Measurements from ENCODE around the gene CLSTN3. TPM values are rescaled to one million over a fixed set of nuclear protein-coding genes. Genes with fewer than 3 reads are reported as not detected.
"Not testable (repeated sequence)": the region's sequence is repeated elsewhere in the genome, so short reads cannot be mapped to it uniquely, and the experiment has no call there.

CLSTN3 gene
- polyA plus RNA-seq, 4 donors, result 74.8 to 103 (median 90.9) TPM

DNA sequence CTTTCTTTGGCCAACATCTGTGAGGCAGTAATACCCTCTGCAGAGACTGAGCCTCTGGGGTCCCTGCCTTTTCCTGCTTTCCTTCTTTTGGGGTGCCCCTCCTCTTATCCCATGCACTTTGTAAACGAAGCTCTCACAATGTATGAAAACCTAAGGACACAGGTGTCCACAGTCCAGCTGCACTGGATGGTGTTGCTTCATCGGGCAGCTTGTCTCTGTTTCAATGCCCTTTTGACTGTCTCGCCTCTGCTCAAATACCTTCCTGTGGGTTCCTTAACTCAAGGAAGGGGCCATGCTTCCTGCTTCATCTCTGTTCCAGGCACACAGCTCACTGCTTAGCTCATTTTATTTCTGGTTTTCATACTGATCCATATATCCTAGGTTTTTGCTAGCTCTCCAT lies 27.6 kb upstream of the CLSTN3 start:
- no peak for DNase-seq (ENCODE audit: low read depth in 4 of 4, low spot score in 2 of 4)

GRCh38 chr12:7103837-7104584 lies 26.2 kb upstream of the CLSTN3 start:
- DNase-seq (ENCODE audit: low read depth in 4 of 4, low spot score in 2 of 4), result no peak

- no peak for DNase-seq (ENCODE audit: low read depth in 4 of 4, low spot score in 2 of 4)
Observed at GRCh38 chr12:7106082-7106481, 24.1 kb upstream of the CLSTN3 start.

- DNase-seq (ENCODE audit: low read depth in 4 of 4, low spot score in 2 of 4), result not testable (repeated sequence)
Observed at GRCh38 chr12:7107181-7107580, 23.0 kb upstream of the CLSTN3 start.

DNA sequence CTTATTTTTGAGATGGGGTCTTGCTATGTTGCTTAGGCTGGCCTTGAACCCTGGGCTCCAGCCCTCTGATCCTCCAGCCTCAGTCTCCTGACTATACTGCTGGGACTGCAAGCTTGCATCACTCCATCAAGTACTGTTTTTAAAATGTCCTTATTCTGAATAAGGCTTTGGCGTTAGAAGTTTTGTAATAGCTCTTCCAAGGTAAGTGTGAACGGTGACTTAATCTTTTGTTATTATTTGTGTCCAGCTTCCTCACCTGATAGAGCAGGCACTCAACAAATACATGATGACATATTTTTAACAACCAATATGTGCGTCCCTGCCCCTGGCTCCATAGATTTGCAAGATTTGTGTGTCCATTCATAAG lies 22.6 kb upstream of the CLSTN3 start:
- DNase-seq (ENCODE audit: low read depth in 4 of 4, low spot score in 2 of 4), result no peak

GRCh38 chr12:7108003-7108795 lies 22.0 kb upstream of the CLSTN3 start:
- DNase-seq (ENCODE audit: low read depth in 4 of 4, low spot score in 2 of 4), result peak in 2 of 4 donors; percentile 50 to 65

GRCh38 chr12:7108796-7109571 lies 21.2 kb upstream of the CLSTN3 start, which contains the start of gene C1RL:
Gene C1RL, minus strand, starts transcription at chr12:7109214. Its CDS starts 34 bp downstream, at chr12:7109180.
- DNase-seq (ENCODE audit: low read depth in 4 of 4, low spot score in 2 of 4), result peak in 2 of 4 donors; percentile 76 to 82

- no peak for DNase-seq (ENCODE audit: low read depth in 4 of 4, low spot score in 2 of 4)
Observed at GRCh38 chr12:7109572-7109920, 20.6 kb upstream of the CLSTN3 start.

DNA sequence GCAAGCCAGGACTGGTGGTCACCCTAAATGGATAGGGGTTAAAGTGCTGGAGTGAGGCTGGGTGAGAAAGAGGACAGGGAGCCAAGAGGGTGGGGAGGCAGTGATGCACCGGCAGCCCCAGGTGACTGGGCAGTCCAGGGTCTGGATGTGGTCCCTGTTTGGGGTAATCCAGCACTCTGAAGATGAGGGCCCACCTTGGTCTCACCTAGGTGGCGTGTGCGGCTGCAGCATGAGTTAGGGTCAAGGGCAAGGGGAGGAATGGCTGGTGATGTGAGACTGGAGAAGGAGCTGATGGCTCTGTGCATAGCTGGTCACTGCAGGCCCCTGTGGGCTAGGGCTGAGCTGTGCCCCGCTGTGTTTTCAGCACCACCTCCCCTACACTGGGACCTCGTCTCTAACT lies 19.5 kb upstream of the CLSTN3 start:
- DNase-seq (ENCODE audit: low read depth in 4 of 4, low spot score in 2 of 4), result no peak

DNA sequence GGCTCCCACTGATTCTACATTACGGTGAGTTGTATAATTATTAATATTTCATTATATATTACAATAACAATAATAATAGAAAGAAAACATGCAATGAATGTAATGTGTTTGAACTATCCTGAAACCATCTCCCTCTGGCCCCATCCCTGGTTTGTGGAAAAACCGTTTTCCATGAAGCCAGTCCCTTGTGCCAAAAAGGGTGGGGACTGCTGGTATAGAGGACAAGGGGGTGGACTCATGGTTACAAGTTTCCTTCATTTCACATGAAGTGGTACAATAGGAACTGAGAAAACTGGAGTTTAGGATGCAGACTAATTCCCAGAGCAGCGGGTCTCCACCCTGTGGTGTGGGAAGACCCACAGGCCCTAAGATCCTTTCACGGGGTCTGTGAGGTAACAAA lies 18.1 kb upstream of the CLSTN3 start:
- no peak for DNase-seq (ENCODE audit: low read depth in 4 of 4, low spot score in 2 of 4)

DNA sequence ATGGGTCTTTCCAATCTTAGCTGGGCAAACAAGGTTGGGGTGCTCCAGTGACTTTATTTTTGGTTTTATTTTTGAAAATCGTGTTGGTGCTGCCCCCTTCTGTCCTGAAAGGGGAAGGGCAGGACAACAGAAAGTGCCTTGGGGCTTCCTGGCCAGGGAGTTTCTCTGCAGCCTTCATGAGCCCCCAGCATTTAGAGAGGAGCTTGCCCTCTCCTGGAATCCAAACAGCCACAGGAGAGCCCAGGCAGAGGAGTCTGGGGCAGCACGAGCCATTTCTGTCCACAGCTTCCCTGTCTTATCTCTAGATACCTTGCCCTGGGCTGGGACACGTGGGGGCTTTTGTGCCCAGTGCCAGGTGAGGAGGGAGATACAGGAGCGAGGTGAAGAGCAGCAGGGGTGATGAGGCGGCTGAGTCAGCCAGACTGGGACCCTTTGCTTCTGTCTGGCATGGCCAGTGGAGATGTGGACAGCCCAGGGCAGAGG lies 16.7 kb upstream of the CLSTN3 start:
- no peak for DNase-seq (ENCODE audit: low read depth in 4 of 4, low spot score in 2 of 4)

GRCh38 chr12:7114008-7114407 lies 16.2 kb upstream of the CLSTN3 start:
- DNase-seq (ENCODE audit: low read depth in 4 of 4, low spot score in 2 of 4), result no peak

DNA sequence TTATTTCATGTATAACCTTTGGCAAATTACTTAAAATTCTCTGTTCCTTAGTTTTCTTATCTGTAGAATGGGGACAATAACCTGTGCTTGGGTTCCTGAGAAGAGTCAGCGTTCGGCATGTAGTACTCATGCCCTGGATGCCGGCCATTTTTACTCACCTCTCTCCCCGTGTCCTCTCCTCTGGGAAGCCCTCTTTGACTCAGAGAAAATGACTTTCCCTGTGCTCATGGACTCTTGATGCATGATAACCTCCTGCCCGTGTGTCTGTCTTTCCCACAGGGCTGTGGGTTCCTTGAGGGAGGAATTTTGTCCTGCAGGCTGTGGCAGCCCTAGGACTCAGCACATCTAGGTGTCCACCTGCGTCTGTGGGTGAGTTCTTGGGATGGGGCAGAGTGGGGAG lies 15.3 kb upstream of the CLSTN3 start:
- DNase-seq (ENCODE audit: low read depth in 4 of 4, low spot score in 2 of 4), result no peak

GRCh38 chr12:7116196-7116595 lies 14.0 kb upstream of the CLSTN3 start:
- no peak for DNase-seq (ENCODE audit: low read depth in 4 of 4, low spot score in 2 of 4)

GRCh38 chr12:7116916-7117315 lies 13.3 kb upstream of the CLSTN3 start:
- DNase-seq (ENCODE audit: low read depth in 4 of 4, low spot score in 2 of 4), result no peak

- no peak for DNase-seq (ENCODE audit: low read depth in 4 of 4, low spot score in 2 of 4)
Observed at GRCh38 chr12:7117670-7118069, 12.5 kb upstream of the CLSTN3 start.

DNA sequence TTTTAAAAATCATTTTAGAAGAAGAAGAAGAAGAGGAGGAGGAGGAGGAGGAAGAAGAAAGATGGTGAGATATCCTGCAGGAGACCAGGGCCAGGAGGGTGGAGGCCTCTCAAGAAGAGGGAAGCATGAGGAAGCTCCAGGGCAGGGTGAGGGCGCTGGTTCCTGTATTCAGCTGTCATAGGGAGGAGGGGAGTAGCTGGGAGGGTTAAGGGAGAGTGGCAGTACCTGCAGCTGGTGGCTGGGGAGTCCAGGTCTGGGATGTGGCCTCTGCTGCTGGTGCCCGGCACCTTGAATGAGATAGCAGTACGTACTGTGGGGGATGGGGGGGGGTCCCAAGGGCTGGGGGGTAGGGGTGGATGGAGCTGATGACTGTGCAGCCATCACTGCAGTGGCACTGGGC lies 11.3 kb upstream of the CLSTN3 start:
- no peak for DNase-seq (ENCODE audit: low read depth in 4 of 4, low spot score in 2 of 4)

DNA sequence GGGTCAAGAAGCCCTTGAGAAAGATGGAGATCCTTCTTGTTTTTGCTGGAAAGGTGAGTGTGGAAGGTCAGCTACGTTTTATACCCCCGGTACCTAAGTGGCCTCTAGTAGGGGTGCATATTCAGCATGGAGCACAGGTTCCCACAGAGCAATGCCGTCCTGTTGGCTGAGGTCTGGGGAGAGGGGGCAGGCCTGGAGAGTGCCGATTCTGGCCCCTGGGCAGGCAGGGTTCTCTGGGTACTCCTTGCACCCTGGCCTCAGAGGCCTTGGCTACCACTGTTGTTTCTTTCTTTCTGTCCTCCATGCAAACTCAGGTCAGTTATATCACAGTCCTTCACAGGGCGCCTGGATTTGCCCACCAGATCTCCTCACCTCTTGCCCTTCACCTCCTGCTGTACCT lies 10.0 kb upstream of the CLSTN3 start:
- no peak for DNase-seq (ENCODE audit: low read depth in 4 of 4, low spot score in 2 of 4)

GRCh38 chr12:7121324-7121723 lies 8.8 kb upstream of the CLSTN3 start:
- DNase-seq (ENCODE audit: low read depth in 4 of 4, low spot score in 2 of 4), result no peak

GRCh38 chr12:7122811-7123769 lies 7.1 kb upstream of the CLSTN3 start:
- DNase-seq (ENCODE audit: low read depth in 4 of 4, low spot score in 2 of 4), result no peak

Measured in left renal cortex interstitium (tissue), 4 donors.